ENCODE data around the gene ACTN3. TPM values are rescaled to one million over a fixed set of nuclear protein-coding genes. Genes with fewer than 3 reads are reported as not detected.
"Not testable (repeated sequence)": the region's sequence is repeated elsewhere in the genome, so short reads cannot be mapped to it uniquely, and the experiment has no call there.

Gene ACTN3
- total RNA-seq, 1 donor from 2014 or later, result not detected

DNA sequence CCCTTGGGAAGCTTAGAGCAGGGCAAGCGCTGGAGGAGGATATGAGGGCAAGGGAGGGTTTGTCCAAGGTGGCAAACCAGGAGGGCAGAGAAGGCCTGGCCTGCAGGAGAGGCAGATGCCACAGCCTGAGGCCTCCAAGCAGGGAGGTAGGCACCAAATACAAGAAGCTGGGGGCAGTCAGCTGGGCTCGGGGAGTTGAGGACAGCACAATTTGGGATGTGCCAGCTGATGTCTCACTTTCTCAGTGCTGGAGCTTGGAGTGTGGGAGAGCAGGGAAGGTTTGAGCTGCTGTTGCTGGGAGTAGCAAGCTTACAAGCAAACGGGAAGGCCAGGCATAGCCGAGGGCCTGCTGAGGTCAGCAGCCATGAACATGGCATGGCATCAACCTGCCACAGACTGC is 4.8 kb upstream of the ACTN3 start:
- Histone ChIP-seq H3K27me3 (ENCODE audit: insufficient read depth, low read length) (no peaks in the 10 kb centered on the region), H3K9me3 (ENCODE audit: insufficient read depth, low read depth, low read length) (no peaks in the 10 kb centered on the region), H4K20me1 (ENCODE audit: insufficient read depth, low read length) (peaks cover 7% of the 10 kb centered on the region), H3K36me3 (ENCODE audit: insufficient read depth, low read length) (no peaks in the 10 kb centered on the region), H3K27ac (ENCODE audit: low read depth, low read length) (no peak overlapping the region), H2AFZ (ENCODE audit: low read depth, low read length) (no peak overlapping the region), H3K9ac (ENCODE audit: low read length) (no peak overlapping the region), H3K79me2 (ENCODE audit: insufficient read depth, low read length) (no peaks in the 10 kb centered on the region), H3K4me3 (ENCODE audit: insufficient read depth, low read depth, low read length) (no peak overlapping the region), H3K4me1 (ENCODE audit: insufficient read depth, low read length) (peaks cover 28% of the 10 kb centered on the region), H3K4me2 (ENCODE audit: low read length) (no peak overlapping the region)
- FAIRE-seq (no peak), DNase-seq (ENCODE audit: low read depth) (no peak)
- Mint-ChIP-seq H3K9me3 (ENCODE audit: unreplicated experiment) (no peaks in the 10 kb centered on the region), H3K36me3 (ENCODE audit: low read depth, unreplicated experiment) (peaks cover 13% of the 10 kb centered on the region), H3K27ac (ENCODE audit: unreplicated experiment) (no peak overlapping the region), H3K4me3 (ENCODE audit: unreplicated experiment) (no peak overlapping the region), H3K4me1 (ENCODE audit: low read depth, unreplicated experiment) (peaks cover 6% of the 10 kb centered on the region), H3K27me3 (ENCODE audit: low read depth, unreplicated experiment) (peaks cover 6% of the 10 kb centered on the region)
- TF ChIP-seq, protein P1, sequence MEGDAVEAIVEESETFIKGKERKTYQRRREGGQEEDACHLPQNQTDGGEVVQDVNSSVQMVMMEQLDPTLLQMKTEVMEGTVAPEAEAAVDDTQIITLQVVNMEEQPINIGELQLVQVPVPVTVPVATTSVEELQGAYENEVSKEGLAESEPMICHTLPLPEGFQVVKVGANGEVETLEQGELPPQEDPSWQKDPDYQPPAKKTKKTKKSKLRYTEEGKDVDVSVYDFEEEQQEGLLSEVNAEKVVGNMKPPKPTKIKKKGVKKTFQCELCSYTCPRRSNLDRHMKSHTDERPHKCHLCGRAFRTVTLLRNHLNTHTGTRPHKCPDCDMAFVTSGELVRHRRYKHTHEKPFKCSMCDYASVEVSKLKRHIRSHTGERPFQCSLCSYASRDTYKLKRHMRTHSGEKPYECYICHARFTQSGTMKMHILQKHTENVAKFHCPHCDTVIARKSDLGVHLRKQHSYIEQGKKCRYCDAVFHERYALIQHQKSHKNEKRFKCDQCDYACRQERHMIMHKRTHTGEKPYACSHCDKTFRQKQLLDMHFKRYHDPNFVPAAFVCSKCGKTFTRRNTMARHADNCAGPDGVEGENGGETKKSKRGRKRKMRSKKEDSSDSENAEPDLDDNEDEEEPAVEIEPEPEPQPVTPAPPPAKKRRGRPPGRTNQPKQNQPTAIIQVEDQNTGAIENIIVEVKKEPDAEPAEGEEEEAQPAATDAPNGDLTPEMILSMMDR (IDR thresholded peaks at IDR 0.05; ENCODE audit: insufficient read depth, low read depth, low read length), result no peak
- no peak for TF ChIP-seq EZH2 (IDR thresholded peaks at IDR 0.05; ENCODE audit: insufficient read depth, low read length)

DNA sequence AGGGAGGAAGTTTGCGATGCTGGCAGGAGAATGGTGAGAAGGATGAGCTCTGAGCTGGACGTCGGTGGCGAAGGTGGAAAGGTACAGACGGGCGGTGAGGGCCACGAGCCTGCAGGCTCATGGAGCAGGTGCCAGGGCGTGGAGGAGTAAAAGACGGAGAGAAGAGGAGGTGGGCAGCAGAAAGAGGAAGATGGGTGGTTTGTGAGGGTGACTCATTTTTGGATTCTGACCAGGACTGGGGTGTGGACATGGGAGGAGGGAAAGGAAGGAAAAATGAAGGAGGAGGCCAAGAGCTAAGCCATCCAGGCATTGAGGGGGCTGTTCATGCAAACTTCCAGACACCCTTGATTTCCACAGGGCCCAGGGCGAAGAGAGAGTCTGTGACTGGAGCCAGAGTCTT is 4.3 kb upstream of the ACTN3 start:
- Histone ChIP-seq H4K20me1 (ENCODE audit: insufficient read depth, low read length) (peaks cover 7% of the 10 kb centered on the region), H3K9me3 (ENCODE audit: insufficient read depth, low read depth, low read length) (no peaks in the 10 kb centered on the region), H3K36me3 (ENCODE audit: insufficient read depth, low read length) (no peaks in the 10 kb centered on the region), H3K4me3 (ENCODE audit: insufficient read depth, low read depth, low read length) (no peak overlapping the region), H3K9ac (ENCODE audit: low read length) (peak overlapping the region; percentile 2), H3K79me2 (ENCODE audit: insufficient read depth, low read length) (no peaks in the 10 kb centered on the region), H3K4me2 (ENCODE audit: low read length) (peak overlapping the region; percentile 28), H2AFZ (ENCODE audit: low read depth, low read length) (no peak overlapping the region), H3K4me1 (ENCODE audit: insufficient read depth, low read length) (peaks cover 28% of the 10 kb centered on the region), H3K27me3 (ENCODE audit: insufficient read depth, low read length) (peaks cover 2% of the 10 kb centered on the region), H3K27ac (ENCODE audit: low read depth, low read length) (no peak overlapping the region)
- peaks cover 11% of the 10 kb centered on the region for H3K36me3 Mint-ChIP-seq (ENCODE audit: low read depth, unreplicated experiment)
- DNase-seq (ENCODE audit: low read depth) (peak; percentile 48), FAIRE-seq (no peak)
- TF ChIP-seq, protein P1 (IDR thresholded peaks at IDR 0.05; ENCODE audit: insufficient read depth, low read depth, low read length), result no peak
- no peak for TF ChIP-seq EZH2 (IDR thresholded peaks at IDR 0.05; ENCODE audit: insufficient read depth, low read length)
- H3K4me1 Mint-ChIP-seq (ENCODE audit: low read depth, unreplicated experiment), result peaks cover 6% of the 10 kb centered on the region
- H3K27me3 Mint-ChIP-seq (ENCODE audit: low read depth, unreplicated experiment), result peaks cover 7% of the 10 kb centered on the region
- H3K4me3 Mint-ChIP-seq (ENCODE audit: unreplicated experiment), result no peak overlapping the region
- H3K27ac Mint-ChIP-seq (ENCODE audit: unreplicated experiment), result no peak overlapping the region
- no peaks in the 10 kb centered on the region for H3K9me3 Mint-ChIP-seq (ENCODE audit: unreplicated experiment)

DNA sequence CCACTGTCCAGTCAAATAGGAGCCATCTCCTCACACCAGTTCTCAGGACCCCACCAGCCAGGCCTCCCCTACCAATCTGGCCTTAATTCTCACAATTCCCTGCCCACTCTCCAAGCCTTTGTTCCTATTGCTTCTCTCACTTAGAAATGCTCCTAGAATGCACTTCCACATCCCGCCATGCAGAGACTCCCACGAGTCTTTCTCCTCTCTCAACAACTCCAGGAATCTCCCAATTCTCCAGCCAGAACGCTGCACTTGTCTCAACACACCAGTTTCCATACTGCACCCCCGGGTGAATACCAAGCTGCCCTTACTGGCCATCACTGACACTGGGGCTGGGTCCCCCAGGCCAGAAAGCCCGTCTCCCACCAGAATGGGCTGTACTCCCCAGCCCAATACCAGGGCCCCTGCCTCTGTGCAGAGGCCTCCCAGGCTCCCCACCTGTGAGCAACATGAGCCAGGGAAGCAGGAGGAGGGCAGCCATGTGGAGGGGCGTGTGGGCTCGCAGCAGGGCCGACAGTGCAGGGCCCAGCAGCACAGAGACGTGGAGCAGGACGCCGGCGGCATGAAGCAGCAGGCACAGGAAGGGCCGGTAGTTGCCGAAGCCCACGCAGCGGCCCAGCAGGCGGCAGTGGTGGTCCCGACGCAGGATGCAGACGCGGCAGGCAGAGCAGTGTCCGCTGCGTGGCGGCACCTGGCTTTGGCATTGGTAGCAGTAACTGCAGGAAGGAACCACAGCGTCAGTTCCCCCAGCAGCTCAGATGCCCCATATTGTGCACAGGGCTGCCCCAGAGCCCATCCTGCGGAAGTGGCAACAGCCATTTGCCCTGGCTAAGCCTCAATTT is 3.2 kb upstream of the ACTN3 start:
- H3K79me2 ChIP-seq (ENCODE audit: insufficient read depth, low read length), result no peaks in the 10 kb centered on the region
- H3K4me3 ChIP-seq (ENCODE audit: insufficient read depth, low read depth, low read length), result no peak overlapping the region
- H2AFZ ChIP-seq (ENCODE audit: low read depth, low read length), result peak overlapping the region; percentile 73
- Mint-ChIP-seq H3K27ac (ENCODE audit: unreplicated experiment) (peak overlapping the region; percentile 28), H3K36me3 (ENCODE audit: low read depth, unreplicated experiment) (peaks cover 10% of the 10 kb centered on the region), H3K4me3 (ENCODE audit: unreplicated experiment) (peak overlapping the region; percentile 72), H3K27me3 (ENCODE audit: low read depth, unreplicated experiment) (peaks cover 14% of the 10 kb centered on the region), H3K9me3 (ENCODE audit: unreplicated experiment) (no peaks in the 10 kb centered on the region), H3K4me1 (ENCODE audit: low read depth, unreplicated experiment) (peaks cover 6% of the 10 kb centered on the region)
- FAIRE-seq (no peak), DNase-seq (ENCODE audit: low read depth) (peak; percentile 49)
- H4K20me1 ChIP-seq (ENCODE audit: insufficient read depth, low read length), result peaks cover 7% of the 10 kb centered on the region
- H3K27ac ChIP-seq (ENCODE audit: low read depth, low read length), result no peak overlapping the region
- peaks cover 28% of the 10 kb centered on the region for H3K4me1 ChIP-seq (ENCODE audit: insufficient read depth, low read length)
- no peaks in the 10 kb centered on the region for H3K9me3 ChIP-seq (ENCODE audit: insufficient read depth, low read depth, low read length)
- H3K27me3 ChIP-seq (ENCODE audit: insufficient read depth, low read length), result peaks cover 2% of the 10 kb centered on the region
- peak overlapping the region; percentile 78 for H3K4me2 ChIP-seq (ENCODE audit: low read length)
- H3K36me3 ChIP-seq (ENCODE audit: insufficient read depth, low read length), result no peaks in the 10 kb centered on the region
- no peak for TF ChIP-seq EZH2 (IDR thresholded peaks at IDR 0.05; ENCODE audit: insufficient read depth, low read length)
- TF ChIP-seq, protein P1 (IDR thresholded peaks at IDR 0.05; ENCODE audit: insufficient read depth, low read depth, low read length), result peak; percentile 8
- H3K9ac ChIP-seq (ENCODE audit: low read length), result peak overlapping the region; percentile 48

DNA sequence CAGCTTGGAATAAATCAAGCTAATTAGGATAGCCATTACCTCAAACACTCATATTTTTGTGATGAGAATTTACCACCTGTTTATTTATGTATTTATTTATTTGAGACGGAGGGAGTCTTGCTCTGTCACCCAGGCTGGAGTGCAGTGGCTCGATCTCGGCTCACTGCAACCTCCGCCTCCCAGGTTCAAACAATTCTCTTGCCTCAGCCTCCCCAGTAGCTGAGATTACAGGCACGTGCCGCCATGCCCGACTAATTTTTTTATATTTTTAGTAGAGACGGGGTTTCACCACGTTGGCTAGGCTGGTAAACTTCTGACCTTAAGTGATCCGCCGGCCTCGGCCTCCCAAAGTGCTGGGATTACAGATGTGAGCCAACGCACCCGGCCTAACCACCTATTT is 1.8 kb upstream of the ACTN3 start:
- peak overlapping the region; percentile 86 for H3K27ac Mint-ChIP-seq (ENCODE audit: unreplicated experiment)
- Histone ChIP-seq H3K4me3 (ENCODE audit: insufficient read depth, low read depth, low read length) (peak overlapping the region; percentile 66), H3K4me1 (ENCODE audit: insufficient read depth, low read length) (peaks cover 28% of the 10 kb centered on the region), H3K4me2 (ENCODE audit: low read length) (peak overlapping the region; percentile 88), H3K9ac (ENCODE audit: low read length) (peak overlapping the region; percentile 84)
- FAIRE-seq; H2AFZ ChIP-seq (ENCODE audit: low read depth, low read length); H3K9me3 ChIP-seq (ENCODE audit: insufficient read depth, low read depth, low read length); H3K36me3 ChIP-seq (ENCODE audit: insufficient read depth, low read length); H3K9me3 Mint-ChIP-seq (ENCODE audit: unreplicated experiment); DNase-seq (ENCODE audit: low read depth); H3K27ac ChIP-seq (ENCODE audit: low read depth, low read length); H3K27me3 ChIP-seq (ENCODE audit: insufficient read depth, low read length); H4K20me1 ChIP-seq (ENCODE audit: insufficient read depth, low read length); H3K4me1 Mint-ChIP-seq (ENCODE audit: low read depth, unreplicated experiment); H3K79me2 ChIP-seq (ENCODE audit: insufficient read depth, low read length): not testable (repeated sequence)
- peak overlapping the region; percentile 86 for H3K4me3 Mint-ChIP-seq (ENCODE audit: unreplicated experiment)
- peaks cover 23% of the 10 kb centered on the region for H3K27me3 Mint-ChIP-seq (ENCODE audit: low read depth, unreplicated experiment)
- peaks cover 10% of the 10 kb centered on the region for H3K36me3 Mint-ChIP-seq (ENCODE audit: low read depth, unreplicated experiment)

All from astrocyte (in vitro differentiated cells and primary cell).